ENCODE data around the gene LRFN3. TPM values are rescaled to one million over a fixed set of nuclear protein-coding genes. Genes with fewer than 3 reads are reported as not detected.
"Not testable (repeated sequence)": the region's sequence is repeated elsewhere in the genome, so short reads cannot be mapped to it uniquely, and the experiment has no call there.

LRFN3 gene
- total RNA-seq, 1 donor from 2014 or later, result 2.8 TPM

DNA sequence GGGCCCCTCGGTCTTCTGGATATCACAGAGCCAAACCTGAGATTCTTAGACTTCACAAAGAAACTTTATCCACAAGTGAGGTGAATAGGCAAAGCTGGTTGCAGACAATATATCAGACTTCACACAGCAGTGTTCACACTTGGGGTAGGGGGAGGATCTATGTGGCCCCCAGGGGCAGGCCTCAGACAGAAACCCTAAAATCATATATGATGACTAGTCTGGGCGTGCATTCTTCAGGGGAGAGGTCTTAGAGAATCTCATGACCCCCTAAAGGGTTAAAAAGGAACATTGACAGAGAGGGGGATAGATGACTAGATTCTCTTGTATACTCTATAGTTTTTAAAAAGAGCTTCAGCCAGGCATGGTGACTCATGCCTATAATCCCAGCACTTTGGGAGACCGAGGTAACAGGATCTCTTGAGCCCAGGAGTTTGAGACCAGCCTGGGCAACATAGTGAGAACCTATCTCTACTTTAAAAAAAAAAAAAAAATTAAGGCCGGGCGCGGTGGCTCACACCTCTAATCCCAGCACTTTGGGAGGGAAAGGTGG is 30.9 kb upstream of the LRFN3 start:
- no peak for DNase-seq

DNA sequence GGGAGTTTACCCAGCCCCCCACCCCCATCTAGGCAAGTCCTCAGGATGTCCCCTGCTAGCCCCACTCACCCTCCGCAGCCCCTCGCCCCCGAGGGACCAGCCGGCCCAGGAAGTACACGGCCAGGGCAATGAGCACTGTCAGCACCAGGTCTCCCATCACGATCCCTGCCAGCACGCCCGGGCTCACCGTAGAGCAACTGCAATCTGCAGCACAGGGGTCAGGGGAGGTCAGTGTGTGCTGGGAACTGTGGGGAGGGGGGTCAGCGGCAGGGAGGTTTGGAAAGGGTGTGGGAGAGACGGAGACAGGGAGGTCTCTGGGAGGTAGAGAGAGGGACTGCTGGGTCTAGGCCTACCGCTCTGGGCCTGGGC is 28.8 kb upstream of the LRFN3 start:
- DNase-seq, result no peak

DNA sequence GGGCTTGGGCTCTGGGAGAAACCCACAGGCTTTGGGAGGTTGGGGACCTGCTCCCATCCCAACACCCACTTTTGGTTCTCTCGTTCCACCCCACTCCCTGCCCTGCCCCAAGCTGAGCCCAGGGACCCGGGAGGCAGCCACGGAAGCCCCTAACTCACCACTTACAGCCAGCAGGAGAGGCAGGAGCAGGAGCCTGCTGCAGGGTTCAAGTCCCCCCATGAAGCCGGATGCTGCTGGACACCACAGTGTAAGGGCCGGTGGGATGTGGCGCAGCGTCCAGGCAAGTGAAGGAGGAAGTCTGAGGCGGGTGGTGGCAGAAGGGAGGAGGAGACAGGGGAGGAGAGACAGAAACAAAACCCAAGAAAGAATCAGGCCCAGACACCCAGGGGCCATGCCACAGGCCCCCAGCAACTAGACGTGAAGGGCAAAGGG is 28.1 kb upstream of the LRFN3 start, which contains the start of gene TYROBP:
TSS of gene TYROBP (minus strand) at position 286 of the 432 bp plus-strand sequence. CDS start at position 219, 67 bp downstream.
- DNase-seq, result no peak

DNA sequence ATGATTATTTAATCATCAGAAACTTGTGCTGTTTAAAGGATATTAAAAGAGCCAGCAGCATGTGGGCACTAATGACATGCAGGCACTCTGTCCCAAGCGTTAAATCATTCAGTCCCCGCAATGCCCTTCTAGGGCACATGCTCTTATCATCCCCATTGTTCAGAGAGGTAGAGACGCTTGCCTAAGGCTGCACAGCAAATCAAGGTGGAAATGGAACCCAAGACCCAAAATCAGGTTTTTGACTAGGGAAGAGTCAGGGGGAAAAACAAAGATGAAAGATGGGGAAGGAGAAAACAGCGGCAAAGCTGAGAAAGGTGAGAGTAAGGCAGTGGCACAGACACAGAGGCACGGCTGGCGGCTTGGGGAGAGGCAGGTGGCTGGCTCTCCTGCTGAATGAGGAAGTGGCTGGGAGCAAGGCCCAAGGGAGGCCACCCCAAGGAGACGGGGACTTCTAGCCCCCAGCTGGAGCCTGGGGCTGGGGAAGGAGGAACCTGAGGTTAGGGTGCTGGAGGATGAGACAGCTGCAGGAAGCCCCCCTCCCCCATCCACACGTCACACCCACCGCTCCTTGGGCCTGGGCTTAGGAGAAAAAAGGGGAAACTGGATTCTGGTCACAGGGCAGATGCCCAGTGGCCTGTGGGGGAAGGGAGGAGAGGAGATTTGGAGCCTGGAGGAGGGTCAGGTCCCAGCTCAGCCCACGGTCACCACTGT is 27.0 kb upstream of the LRFN3 start:
- peak; percentile 7 for DNase-seq

DNA sequence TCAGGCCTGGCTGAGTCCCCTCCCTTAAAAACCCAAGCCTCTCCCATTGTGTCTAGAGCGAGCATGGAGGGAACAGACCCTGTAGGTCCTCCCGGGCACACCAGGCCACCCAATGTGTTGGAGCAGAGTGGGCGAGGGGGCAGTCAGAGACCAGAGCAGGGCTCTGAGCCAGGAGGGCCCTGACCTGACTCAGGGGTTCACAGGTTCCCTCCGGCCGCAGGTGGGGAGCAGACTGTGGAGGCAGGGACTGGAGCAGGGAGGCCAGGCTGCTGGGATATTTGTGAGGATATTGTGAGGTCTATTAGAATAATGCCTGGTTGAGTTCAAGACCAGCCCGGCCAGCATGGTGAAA is 26.5 kb upstream of the LRFN3 start:
- DNase-seq, result no peak

DNA sequence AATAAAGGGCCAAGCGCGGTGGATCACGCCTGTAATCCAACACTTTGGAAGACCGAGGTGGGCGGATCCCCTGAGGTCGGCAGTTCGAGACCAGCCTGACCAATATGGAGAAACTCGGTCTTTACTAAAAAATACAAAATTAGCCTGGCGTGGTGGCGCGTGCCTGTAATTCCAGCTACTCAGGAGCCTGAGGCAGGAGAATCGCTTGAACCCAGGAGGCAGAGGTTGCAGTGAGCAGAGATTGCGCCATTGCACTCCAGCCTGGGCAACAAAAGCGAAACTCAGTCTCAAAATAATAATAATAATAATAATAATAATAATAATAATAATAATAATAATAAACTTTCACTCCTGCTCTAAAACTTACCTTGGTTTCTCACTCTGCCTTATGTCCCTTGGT is 25.8 kb upstream of the LRFN3 start:
- not testable (repeated sequence) for DNase-seq

DNA sequence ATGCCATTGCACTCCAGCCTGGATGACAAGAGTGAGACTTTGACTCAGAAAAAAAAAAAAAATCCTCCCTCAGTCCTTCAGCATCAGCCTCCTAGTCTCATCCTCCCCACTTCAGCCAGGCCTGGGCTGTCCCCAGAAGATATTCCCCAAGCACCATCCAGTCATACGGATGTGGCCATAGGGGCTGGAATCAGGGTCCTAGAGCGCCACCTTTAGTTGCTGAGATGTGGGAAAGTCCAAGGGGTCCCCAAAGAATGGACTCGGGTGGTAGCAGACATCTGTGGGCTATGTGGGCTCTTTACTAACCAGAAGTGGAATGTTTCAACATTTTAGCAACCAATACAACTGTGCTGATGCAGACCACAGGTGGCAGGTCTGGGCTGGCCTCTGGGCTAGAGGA is 25.0 kb upstream of the LRFN3 start:
- DNase-seq, result no peak

DNA sequence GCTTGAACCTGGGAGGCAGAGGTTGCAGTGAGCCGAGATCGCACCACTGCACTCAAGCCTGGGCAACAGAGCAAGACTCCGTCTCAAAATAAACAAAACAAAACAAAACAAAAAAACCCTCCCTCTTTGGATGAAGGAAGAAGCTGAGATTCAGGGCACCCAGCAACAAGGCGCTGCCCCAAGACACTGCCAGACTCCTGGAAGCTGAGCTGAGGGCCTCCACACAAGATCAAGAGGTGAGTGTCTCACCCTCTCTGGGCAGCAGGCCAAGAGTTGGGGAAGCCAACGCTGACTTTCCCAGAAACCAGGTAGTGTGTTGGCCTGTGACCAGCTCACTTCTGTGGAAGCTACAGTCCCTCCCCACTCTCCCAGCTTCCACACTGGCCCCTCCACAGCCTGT is 24.4 kb upstream of the LRFN3 start:
- DNase-seq, result no peak

DNA sequence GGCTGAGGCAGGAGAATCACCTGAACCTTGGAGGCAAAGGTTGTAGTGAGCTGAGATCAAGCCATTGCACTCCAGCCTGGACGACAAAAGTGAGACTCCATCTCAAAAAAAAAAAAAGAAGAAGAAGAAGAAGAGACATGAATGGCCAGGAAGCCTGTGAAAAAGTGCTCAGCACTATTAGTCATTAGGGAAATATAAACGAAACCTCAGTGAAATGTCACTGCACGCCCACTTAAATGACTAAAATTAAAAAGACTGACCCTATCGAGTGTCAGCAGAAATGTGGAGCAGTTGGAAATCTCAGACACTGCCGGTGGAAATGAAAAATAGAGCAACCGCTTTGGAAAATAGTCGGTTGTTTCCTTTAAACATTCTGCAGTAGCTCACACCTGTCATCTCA is 22.6 kb upstream of the LRFN3 start:
- no peak for DNase-seq

DNA sequence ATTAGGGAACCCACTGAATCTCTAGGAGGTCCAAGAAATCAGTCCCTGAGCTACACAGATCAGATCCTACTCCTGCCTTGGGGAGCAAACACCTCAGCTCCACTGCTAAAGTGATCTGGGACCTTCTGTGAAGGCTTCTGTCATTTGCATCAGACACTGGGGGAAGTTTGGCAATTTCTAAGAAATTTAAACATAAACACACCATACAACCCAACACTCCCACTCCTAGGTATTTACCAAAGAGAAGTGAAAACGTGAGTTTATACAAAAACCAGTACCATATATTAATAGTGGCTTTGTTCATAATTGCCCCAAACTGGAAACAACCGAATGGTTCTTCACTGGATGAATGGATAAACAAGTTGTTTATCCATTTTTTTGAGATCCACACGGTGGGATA is 20.7 kb upstream of the LRFN3 start:
- DNase-seq, result no peak

DNA sequence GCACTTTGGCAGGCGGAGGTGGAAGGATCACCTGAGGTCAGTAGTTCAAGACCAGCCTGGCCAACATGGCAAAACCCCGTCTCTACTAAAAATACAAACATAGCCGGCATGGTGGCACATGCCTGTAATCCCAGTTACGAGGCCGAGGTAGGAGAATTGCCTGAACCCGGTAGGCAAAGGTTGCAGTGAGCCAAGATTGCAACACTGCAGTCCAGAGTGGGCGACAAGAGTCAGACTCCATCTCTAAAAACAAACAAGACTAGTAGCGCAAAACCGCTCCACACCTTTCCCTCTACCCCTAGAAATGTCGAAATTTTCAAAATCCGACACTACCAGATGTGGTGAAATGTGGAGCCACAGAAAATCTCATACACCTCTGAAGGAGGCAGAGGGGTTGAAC is 16.9 kb upstream of the LRFN3 start:
- DNase-seq, result no peak

DNA sequence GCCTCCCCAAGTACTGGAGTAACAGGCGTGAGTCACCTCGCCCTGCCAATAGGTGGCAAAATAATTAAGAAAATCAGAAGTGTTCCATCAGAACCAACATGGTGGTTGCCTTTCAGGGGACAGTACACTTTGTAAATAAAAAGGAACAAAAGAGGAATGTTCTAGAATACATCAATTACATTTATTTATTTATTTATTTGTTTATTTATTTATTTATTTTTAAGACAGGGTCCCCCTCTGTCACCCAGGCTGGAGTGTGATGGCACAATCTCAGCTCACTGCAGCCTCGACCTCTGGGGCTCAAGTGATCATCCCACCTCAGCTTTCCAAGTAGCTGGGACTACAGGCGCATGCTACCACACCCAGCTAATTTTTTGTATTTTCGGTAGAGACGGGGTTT is 15.2 kb upstream of the LRFN3 start:
- no peak for DNase-seq

DNA sequence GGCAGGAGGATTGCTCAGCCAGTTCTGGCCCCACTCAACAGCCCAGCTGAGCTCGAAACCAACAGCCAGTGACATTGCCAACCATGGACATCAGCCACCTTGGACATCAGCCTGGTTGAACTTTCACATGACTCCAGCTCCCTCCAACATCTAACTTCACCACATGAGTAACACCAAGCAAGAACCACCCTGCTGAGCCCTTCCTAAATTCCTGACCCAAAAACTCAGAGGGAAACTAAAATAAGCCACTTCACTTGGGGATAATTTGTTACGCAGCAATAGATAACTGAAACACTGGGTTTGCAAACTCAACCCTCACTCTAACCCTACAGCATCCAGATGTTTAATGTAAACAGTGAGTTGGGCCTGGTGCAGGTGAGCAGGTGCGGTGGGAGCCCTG is 10.7 kb upstream of the LRFN3 start:
- no peak for DNase-seq

DNA sequence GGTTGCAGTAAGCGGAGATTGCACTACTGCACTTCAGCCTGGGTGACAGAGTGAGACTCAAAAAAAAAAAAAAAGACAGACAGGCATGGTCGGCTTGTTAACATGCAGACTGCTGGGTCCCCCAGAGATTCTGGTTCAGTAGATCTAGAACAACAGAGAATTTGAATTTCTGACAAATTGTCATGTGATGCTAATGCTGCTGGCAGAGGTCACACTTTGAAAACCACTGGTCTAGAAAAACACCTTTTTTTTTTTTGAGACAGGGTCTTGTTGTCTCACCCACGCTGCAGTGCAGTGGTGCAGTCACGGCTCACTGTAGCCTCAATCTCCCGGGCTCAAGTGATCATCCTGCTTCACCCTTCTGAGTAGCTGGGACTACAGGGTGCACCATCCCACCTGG is 7.7 kb upstream of the LRFN3 start:
- no peak for DNase-seq

DNA sequence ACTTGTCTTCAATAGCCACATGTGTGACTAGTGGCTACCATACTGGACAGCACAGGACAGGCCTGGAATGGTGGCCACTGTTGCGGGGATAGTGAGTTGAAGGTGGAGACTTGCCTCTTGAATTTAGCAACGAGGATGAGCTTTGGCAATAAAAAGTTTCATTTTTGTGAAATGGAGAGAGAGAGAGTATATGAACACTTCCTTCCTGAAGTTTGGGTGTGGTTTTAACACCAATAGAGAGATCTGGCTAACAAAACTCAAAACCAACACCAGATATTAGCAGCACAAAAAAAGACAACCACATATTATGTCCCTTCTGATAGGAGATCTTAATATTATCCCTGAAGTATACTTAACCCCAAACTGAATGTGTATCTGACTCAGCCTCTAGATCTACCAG is 6.3 kb upstream of the LRFN3 start:
- DNase-seq, result no peak

DNA sequence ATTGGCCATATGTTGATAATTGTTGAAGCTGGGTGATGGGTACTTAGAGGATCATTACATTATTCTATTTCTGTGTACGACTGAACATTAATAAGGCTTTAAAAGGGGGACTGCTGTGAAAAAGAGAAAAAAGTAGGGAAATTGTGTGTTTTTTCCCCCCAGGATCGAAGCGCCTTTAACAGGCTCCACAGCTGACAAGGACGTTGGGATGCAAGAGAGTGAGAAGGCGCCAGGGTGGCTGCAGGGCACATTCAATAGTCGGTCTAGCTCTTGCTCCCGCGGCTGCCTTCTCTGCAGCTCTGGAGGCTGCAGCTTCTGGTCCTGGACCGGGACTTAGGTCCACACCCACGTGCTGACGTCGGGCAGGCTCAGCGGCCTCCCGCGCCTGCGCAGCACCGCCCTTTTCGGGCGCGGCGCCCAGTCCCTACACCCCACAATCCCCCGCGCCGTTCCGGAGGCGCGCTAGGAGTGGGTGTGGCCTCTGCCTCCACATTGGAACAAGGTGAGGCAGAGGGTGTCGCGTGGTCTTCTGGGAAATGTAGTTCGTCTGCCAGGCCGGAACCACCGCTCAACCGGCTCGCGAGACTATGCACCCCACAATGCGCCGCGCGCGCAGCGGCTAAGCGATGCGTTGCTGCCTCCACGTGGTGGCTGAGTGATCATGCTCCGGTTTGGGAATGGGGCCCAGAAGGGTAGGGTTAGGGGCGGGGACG is 4.9 kb upstream of the LRFN3 start:
- peak; percentile 99 for DNase-seq

DNA sequence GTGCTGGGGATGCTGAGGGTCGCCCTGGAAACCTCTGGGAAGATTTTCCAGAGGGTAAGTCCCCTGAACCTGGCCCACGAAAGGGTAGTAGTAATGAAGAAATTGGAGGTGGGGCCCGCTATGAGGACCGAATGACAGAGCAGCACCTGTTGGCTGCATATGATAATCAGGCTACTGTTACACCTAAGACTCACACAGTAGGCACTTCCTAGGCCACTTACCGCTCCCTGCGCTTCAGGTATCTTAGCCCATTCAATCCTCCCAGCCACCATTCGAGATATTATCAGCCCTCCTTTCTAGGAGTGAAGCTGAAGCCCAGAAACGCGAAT is 4.3 kb upstream of the LRFN3 start:
- DNase-seq, result no peak

DNA sequence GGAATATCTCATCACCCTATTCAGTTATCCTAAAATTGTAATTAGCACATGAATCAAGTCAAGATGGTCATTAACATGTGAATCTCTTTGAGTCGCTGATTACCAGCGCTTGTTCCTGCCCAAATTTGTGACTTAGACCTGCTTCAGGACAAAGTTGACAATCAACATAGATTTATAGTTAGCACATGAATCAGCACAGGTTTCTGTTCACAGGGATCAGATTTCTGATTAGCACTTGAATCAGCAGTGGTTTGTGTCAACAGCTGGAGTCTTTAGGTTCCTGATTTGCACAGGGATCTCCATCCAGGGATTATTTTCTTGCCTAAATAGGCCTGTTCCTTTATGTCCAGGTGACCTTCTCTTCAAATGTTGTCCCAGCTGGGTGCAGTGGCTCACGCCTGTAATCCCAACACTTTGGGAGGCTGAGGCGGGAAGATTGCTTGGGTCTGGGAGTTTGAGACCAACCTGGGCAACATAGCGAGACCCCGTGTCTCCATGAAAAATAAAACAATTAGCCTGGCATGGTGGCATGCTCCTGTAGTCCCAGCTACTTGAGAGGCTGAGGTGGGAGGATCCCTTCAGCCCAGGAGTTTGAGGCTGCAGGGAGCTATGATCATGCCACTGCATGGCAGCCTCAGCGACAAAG is 3.8 kb upstream of the LRFN3 start:
- no peak for DNase-seq

DNA sequence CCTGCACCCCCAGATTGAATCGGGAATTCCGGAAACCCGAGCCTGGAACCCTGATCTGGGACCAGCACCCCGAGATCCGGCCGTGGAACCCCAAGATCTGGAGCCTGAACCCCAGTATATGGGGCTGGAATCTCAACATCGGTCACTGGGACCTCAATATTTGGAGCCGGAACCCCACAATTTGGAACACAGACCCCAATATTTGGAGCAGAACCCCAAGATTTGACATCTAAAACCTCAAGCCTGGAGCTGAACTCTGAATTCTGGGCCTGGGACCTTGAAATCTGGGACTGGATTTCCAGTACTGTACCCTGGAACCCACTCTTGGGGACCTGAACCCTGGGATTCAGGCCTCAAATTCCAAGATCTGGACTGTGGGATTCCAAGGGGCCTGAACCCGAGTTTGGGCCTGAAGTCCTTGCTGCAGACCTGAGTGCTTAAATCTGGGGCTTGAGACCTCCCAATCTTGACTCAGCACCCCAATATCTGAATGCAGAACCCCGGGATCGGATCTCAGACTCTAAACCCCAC is 629 bp downstream of the LRFN3 start:
- no peak for DNase-seq

DNA sequence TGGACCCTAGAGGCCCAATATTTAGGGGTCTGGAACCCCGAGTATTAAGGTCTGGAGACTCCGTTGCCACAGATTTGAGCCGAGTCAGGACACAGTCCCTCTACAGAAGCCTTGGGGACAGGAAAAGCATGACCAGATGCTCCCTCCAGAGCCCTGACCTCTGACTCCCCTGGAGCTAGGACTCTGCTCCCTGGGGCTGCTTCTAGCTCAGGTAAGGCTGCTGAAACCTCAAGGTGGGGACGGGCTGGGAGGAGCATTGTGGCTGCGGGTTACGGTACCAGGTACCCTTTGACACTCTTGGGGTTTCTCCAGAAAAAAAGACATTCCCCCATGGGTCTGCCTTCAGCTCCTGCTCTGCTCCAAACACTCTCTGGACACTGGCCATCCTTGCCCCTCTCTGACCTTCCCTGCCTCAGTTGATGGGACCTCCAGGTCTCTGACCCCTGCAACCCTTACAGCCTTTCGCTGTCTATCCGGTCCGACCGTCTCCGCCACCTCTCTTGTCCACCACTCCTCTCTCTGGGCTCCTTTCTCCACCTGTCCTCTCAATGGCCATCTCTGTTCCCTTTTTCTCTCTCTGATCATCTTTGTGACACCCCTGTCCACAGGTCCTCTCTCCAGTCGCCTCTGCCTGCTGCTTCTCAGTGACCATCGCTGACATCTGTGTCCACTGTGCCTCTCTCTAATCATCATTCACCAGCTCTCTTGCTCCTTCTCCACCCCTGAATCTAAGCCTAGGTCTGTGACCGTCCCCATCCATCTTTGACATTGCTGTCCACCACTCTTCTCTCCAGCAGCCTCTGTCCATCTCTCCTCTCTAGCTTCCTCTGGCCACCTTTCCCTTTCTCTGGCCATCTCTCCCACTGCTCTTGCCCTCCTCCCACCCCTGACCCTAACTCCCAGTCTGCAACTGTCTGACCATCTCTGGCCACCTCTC is 1.4 kb downstream of the LRFN3 start:
- no peak for DNase-seq

DNA sequence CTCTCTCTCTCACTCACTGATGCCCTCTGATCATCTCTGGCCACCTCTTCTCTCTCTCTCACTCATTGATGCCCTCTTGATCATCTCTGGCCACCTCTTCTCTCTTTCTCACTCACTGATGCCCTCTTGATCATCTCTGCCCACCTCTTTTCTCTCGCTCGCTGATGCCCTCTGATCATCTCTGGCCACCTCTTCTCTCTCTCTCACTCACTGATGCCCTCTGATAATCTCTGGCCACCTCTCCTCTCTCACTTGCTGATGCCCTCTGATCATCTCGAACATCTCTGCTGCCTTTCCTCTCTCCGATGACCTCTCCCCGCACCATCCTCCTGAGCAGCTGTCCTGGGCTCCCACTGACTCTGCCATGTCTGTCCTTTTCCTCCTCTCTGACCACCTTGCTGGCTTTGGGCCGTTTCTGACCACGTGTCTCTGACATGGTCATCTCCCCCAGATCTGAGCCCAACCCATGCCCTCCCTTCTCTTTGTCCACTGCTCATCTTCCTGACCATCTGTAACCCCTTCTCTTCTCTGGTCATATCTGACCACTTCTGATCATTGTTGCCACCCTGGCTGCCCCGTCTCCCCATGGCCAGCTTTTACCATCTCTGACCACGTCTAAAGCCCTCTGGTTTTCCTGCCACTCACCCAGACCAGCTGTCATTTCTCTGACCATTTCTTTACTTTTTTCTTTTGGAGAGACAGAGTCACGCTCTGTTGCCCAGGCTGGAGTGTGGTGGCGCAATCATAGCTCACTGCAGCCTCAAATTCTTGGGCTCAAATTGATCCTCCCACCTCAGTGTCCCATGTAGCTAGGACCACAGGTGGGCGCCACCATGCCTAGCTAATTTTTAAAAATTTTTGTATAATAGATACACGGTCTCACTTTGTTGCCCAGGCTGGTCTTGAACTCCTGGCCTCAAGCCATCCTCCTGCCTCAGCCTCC is 2.4 kb downstream of the LRFN3 start:
- no peak for DNase-seq
